Measurements from ENCODE around the gene KNCN. TPM values are rescaled to one million over a fixed set of nuclear protein-coding genes. Genes with fewer than 3 reads are reported as not detected.

The KNCN gene
- total RNA-seq, 2 experiments from 2014 or later: not detected

DNA sequence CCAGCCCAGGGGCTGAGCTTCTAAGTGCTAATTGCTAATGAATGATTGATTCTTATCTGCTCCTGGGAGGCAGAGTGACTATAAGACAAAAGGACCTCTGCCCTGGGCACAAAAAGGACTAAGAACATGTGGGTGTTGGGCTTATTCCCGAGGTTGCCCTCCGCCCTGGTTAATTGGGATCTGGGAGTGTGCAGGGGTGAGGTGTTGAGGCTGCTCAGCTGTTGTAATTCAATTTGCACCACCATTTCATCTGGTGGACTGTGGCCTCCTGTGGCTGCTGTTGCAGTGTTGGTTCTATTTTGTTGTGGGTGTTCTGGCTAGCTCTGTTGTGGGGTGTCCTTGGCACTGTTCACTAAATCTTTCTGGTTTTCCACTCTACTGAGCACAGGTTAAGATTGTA is 13.3 kb downstream of the KNCN start:
- Mint-ChIP-seq H3K4me3 (no peak overlapping the region), H3K27ac (no peak overlapping the region), H3K4me1 (peaks cover 3% of the 10 kb centered on the region), H3K36me3 (no peaks in the 10 kb centered on the region), H3K27me3 (peaks cover 26% of the 10 kb centered on the region), H3K9me3 (no peaks in the 10 kb centered on the region)
- DNase-seq: no peak

DNA sequence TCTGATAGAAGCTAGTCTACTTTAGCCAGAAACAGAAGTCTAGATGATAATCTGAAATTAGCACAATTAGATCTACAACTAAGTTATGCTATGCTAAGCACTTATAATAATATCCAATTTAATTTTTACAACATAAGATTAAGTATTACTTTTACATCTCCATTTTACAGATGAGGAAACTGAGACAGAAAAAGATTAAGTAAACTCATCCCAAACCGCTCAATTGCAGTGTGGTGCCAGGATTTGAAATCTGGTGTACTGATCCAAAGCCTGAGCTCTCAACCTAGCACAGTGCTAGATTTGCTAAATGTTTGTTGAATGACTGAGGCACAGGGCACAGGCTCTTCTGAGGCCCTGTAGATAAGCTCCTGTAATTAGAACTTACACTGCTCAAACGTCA is 13.8 kb downstream of the KNCN start:
- Mint-ChIP-seq H3K36me3 (no peaks in the 10 kb centered on the region), H3K4me1 (peaks cover 3% of the 10 kb centered on the region), H3K27ac (no peak overlapping the region), H3K4me3 (no peak overlapping the region), H3K9me3 (no peaks in the 10 kb centered on the region), H3K27me3 (peaks cover 21% of the 10 kb centered on the region)
- DNase-seq: no peak

DNA sequence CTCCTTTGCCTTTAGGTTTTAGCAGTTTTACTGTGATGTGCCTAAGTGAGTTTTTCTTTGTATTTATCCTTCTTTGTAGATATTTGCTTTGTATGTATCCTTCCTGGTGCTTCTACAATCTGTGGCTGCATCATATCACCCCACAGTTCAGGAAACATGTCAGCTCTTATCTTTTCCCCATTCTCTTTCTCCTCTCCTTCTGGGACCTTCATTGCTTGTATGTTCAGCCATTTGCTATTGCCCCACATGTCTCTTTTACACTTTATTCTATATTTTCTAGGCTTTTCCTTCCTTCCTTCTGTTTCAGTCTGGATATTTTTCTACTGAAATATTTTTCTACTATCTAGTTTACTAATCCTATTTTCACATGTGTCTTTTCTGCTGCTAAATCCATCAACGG is 14.9 kb downstream of the KNCN start:
- Mint-ChIP-seq H3K27me3 (peaks cover 17% of the 10 kb centered on the region), H3K4me1 (peaks cover 3% of the 10 kb centered on the region), H3K27ac (no peak overlapping the region), H3K36me3 (no peaks in the 10 kb centered on the region), H3K4me3 (no peak overlapping the region), H3K9me3 (no peaks in the 10 kb centered on the region)
- no peak for DNase-seq

DNA sequence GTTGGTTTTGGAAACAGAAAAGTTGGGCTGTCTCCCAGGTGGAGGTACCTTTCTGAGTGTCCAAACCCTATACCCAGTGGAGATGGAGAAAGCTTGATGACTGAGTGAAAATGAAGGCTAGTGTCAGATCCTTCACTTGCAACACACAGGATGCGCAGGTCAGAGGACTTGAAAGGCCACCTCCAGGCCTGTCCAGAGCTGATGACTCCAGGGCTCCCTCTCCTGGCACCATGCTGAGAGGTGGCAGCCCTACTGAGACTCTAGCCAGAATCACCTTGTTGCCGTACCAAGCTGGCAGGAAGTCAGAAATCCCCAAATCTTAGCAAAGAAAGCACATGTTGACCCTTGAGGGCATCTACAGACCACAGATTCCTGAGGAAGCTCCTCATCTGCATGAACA is 16.4 kb downstream of the KNCN start:
- Mint-ChIP-seq H3K4me3 (no peak overlapping the region), H3K36me3 (no peaks in the 10 kb centered on the region), H3K27me3 (peaks cover 17% of the 10 kb centered on the region), H3K27ac (no peak overlapping the region), H3K4me1 (peaks cover 3% of the 10 kb centered on the region), H3K9me3 (no peaks in the 10 kb centered on the region)
- DNase-seq: no peak

DNA sequence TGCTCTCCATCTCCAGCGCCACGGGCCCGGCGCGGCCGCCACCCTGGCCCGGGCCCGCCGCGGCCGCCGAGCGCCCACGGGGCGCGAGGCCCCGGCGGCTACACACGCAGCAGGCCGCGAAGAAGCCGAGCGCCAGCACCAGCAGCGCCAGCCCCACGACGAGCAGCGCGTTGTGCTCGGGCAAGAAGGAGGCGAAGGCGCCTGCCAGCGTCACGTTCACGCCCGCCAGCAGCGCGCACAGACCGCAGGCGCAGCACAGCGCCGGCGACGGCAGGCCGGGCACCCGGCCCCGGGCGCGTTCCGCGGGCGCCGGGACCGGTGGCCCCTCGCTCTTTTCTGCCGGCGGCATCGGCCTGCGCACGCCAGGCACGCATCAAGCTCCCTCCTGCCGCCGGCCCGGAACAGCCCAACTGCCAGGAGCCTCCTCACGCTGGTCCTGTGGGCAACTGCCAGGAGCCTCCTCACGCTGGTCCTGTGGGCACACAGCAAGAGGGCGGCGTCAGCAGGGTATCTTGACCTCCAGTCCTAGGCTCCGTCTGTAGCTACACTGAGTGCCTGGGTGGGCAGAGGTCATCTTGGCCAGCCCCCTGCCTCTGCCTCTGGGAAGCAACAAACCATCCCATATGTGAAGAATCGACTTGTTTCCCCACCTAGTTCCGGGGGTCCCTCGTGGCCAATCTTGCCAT is 18.1 kb downstream of the KNCN start:
- H3K36me3 Mint-ChIP-seq: no peaks in the 10 kb centered on the region
- peak overlapping the region; percentile 79 for H3K4me3 Mint-ChIP-seq
- H3K27me3 Mint-ChIP-seq: peaks cover 26% of the 10 kb centered on the region
- peak; percentile 62 for DNase-seq
- H3K9me3 Mint-ChIP-seq: no peaks in the 10 kb centered on the region
- H3K27ac Mint-ChIP-seq: no peak overlapping the region
- peaks cover 14% of the 10 kb centered on the region for H3K4me1 Mint-ChIP-seq

DNA sequence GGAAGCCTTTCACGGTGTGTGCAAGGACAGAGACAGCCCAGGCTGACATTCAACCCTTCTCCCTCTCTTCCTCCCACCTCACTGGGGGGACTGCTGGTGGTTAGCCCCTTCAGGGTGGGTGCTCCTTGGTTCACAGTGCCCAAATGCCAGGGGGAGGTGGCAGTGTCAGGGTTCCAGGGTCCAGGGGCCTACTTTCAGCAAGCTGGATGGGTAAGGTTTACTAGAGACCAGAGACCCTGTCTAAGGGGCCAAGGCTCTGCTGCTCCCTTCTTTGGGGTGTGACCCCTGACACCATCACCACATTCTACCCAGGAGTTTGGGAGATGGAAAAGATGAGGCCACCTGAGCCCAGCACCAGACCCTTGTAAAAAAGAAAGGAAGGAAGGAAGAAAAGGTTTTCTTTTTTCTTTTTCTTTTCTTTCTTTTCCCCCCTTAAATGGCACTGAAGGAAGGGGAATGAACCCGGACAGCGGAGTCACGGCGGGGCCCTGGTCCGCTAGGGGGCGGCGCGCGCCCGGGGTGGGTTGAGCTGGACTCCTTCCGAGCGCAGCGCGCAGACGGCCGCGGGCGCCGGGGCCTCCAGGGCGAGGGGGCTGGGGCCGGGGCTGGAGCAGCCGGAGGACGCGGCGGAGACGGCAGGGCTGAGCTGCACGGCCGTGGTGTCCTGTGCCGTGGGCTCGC is 18.8 kb downstream of the KNCN start:
- H3K27ac Mint-ChIP-seq: peak overlapping the region; percentile 8
- DNase-seq: peak; percentile 79
- H3K27me3 Mint-ChIP-seq: peaks cover 33% of the 10 kb centered on the region
- H3K4me1 Mint-ChIP-seq: peaks cover 15% of the 10 kb centered on the region
- no peak overlapping the region for H3K4me3 Mint-ChIP-seq
- no peaks in the 10 kb centered on the region for H3K36me3 Mint-ChIP-seq
- no peaks in the 10 kb centered on the region for H3K9me3 Mint-ChIP-seq

DNA sequence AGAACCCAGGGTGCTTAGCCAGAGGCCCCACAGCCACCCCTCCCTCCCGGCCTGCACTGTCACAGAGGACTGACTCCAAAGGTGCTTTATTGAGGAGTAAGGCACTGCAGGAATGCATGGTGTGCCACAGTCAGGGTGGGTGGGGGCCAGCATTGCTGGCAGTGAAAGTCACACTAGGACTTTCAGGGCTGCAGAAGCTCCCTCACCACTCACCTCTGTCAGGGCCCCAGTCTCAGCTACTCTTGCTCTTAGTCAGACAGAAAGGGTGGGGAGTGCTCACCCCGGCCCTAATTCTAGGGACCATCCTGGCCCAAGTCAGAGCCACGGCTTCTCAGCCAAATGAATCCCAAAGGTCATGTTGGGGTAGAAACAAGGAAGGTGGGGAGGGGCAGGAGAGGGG is 19.4 kb downstream of the KNCN start:
- H3K4me3 Mint-ChIP-seq: no peak overlapping the region
- DNase-seq: peak; percentile 22
- H3K9me3 Mint-ChIP-seq: no peaks in the 10 kb centered on the region
- peaks cover 32% of the 10 kb centered on the region for H3K27me3 Mint-ChIP-seq
- H3K27ac Mint-ChIP-seq: no peak overlapping the region
- no peaks in the 10 kb centered on the region for H3K36me3 Mint-ChIP-seq
- peaks cover 15% of the 10 kb centered on the region for H3K4me1 Mint-ChIP-seq

DNA sequence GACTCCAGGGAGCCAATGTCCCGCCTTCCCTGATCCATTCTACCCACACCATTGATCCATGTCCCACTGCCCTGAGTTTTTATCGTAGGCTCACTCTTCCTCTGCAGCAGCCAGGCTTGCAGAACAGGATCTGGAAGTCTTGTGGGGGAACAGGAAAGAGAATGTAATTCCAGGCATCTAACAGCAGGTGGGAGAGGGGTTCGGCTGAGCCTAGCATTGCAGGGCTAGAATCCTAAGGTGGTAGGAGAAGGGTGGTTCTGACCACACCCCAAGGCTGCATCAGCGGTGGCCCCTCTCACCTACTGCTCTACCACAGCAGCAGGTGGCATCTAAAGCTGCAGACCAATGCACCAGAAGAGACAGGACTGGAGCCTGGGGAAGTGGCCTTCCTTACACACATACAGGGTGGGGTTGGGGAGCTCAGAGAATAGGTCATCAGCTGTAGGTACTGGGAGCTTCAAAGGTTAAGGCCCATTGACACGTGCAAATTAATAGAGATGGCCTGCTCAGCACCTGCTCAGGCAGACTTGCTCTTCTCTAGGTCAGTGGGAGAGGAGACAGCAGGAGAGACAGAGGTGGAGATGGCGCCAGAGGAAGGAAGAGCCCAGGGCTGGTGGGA is 20.5 kb downstream of the KNCN start:
- H3K36me3 Mint-ChIP-seq: no peaks in the 10 kb centered on the region
- DNase-seq: no peak
- H3K4me3 Mint-ChIP-seq: no peak overlapping the region
- H3K27ac Mint-ChIP-seq: no peak overlapping the region
- no peaks in the 10 kb centered on the region for H3K9me3 Mint-ChIP-seq
- peaks cover 32% of the 10 kb centered on the region for H3K27me3 Mint-ChIP-seq
- peaks cover 15% of the 10 kb centered on the region for H3K4me1 Mint-ChIP-seq

DNA sequence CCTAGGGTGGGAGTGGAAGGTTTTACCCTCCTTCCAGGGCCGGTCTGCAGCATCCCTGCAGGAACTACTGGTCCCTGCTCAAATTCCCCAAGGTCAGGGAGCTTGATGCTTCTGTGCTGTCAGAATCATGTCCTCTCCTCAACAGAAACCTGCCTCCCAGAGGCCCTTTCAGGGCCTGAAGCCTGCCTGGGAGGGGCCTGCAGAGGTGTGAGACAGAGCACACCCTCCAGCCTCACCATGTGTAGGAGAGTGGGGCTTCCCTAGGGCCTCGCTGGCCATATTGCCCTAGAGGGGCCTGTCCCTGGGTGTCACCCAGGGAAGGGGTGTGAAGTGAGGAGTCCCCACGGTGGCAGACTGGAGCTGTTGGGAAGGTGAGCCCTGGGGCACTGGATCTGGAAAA is 21.1 kb downstream of the KNCN start:
- Mint-ChIP-seq H3K36me3 (no peaks in the 10 kb centered on the region), H3K4me3 (no peak overlapping the region), H3K4me1 (peaks cover 15% of the 10 kb centered on the region), H3K27ac (no peak overlapping the region), H3K9me3 (no peaks in the 10 kb centered on the region), H3K27me3 (peaks cover 37% of the 10 kb centered on the region)
- DNase-seq: no peak

DNA sequence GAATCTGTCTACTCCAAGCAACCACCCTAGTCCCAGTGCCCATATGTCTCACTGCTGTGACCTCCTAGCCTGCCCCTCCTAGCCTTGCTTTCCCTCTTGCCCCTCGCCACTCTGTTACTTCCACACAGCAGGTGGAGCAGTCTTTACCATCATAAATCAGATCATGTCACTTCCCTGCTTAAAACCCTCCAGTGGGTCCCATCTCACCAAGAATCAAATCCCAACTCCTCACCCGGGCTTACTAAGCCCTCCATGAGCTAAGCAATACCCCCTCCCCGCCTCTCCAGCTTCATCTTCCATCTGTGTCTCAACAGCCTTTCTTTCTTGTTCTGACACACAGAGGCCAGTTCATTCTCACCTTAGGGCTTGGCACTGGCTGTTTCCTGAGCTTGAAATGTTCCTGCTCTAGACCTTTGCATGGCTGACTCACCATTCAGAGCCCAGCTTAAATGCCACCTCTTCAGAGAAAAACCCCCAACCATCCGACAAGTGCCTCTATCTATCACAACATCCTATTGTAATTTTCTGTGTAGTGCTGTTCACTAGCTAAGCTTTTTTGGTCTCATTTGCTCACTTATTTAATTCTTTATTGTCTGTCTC is 22.3 kb downstream of the KNCN start:
- DNase-seq: peak; percentile 20
- Mint-ChIP-seq H3K27me3 (peaks cover 41% of the 10 kb centered on the region), H3K9me3 (no peaks in the 10 kb centered on the region), H3K36me3 (no peaks in the 10 kb centered on the region), H3K4me1 (peaks cover 15% of the 10 kb centered on the region), H3K4me3 (no peak overlapping the region), H3K27ac (no peak overlapping the region)

DNA sequence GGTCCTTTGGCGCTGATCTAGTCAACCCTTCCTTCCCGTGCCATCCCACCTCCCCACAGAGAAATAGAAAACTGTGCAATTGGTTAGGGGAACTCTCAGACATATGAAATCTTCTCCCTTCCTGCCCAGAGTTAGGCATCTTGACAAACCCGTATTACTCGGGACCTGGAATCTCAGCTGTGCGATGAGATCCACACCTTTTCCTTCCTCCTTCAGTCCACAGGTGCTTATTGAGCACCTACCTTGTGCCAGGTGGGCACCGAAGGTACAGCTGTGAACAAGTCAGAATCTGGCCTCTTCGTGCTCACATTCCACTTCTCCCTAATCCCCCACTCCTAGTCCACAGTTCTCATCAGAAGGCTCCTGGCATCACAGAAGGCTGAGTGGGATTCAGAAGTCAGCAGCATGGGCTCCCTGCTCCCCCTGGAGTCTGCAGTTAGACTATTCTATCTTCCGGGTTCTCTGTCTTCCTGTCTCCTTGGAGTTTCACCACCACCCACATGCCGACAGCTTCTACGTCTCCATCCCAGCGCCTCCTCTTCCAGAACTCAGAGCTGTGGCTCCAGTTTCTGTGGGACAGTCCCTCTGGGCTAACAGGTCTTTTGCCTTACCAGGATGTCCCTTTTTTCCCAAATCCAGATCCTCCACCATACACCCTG is 23.0 kb downstream of the KNCN start:
- no peak overlapping the region for H3K4me3 Mint-ChIP-seq
- peaks cover 37% of the 10 kb centered on the region for H3K27me3 Mint-ChIP-seq
- DNase-seq: no peak
- no peaks in the 10 kb centered on the region for H3K9me3 Mint-ChIP-seq
- H3K36me3 Mint-ChIP-seq: no peaks in the 10 kb centered on the region
- H3K4me1 Mint-ChIP-seq: peaks cover 12% of the 10 kb centered on the region
- no peak overlapping the region for H3K27ac Mint-ChIP-seq

DNA sequence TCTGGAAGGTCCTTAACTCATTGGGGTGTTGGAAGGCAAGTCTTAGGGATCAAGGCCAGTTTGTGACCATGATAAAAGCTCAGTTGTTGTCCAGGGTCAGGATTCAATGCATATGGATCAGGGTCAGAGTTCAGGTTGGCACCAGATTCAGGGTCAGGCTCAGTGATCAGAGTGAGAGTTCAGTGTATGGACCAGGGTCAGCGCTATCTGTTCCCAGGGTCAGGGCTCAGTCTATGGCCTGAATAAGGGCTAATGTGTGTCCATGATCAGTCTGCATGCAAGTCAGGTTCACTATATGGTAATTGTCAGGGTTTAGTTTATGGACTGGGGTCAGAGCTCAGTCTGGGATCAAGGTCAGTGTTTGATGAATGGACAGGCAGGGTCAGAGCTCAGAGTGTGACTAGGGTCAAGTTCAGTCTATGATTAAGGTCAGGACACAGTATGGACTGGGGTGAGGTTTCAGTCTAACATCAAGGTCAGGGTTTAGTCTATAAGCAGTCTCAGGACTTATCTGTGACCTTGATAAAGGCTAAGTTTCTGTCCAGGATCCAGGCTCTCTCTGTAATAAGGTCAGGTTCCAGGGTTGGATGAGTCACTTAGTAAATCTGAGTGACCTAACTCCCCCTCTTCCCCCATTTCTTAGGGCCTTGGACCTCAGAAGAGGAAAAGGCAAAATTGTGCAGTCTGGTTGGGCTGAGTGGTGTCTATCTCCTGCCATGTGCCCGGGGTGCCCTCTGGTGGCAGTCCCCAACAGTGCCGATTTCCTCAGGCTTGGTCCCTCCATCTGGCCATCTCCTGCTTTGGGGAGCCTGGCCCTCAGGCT is 23.8 kb downstream of the KNCN start:
- Mint-ChIP-seq H3K27ac (no peak overlapping the region), H3K36me3 (no peaks in the 10 kb centered on the region), H3K4me1 (peaks cover 13% of the 10 kb centered on the region), H3K9me3 (no peaks in the 10 kb centered on the region), H3K27me3 (peaks cover 37% of the 10 kb centered on the region), H3K4me3 (no peak overlapping the region)
- peak; percentile 74 for DNase-seq

DNA sequence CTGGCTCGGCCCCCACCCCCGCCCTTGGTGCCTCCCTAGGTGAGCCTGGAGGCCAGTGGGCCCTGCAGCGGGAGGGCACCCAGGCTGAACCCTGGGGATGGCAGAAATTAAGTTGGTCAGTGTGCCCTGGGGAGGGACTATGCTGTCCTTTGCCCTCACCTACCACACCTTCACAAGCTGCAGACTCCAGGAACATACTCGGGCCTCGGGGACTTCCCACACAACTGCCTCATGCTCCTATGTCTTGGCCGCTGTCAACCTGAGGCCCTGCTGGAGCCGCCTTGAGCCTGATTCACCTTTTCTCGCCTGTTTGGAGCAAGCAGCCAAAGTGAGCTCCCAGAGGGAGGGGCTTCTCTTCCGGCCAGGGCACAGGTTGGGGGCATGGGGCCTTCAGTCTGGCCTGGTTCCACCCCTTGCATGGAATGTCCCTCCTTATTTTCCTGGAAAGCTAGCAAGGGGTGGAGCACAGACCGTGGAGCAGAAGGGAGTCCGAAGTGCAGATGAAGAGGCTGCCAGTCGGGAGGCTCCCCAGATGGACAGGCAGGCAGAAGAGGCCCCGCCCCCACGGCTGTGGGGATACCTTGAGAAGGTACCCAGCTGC is 24.7 kb downstream of the KNCN start:
- Mint-ChIP-seq H3K27me3 (peaks cover 37% of the 10 kb centered on the region), H3K4me1 (peaks cover 20% of the 10 kb centered on the region), H3K9me3 (no peaks in the 10 kb centered on the region), H3K4me3 (no peak overlapping the region), H3K27ac (no peak overlapping the region), H3K36me3 (no peaks in the 10 kb centered on the region)
- no peak for DNase-seq

DNA sequence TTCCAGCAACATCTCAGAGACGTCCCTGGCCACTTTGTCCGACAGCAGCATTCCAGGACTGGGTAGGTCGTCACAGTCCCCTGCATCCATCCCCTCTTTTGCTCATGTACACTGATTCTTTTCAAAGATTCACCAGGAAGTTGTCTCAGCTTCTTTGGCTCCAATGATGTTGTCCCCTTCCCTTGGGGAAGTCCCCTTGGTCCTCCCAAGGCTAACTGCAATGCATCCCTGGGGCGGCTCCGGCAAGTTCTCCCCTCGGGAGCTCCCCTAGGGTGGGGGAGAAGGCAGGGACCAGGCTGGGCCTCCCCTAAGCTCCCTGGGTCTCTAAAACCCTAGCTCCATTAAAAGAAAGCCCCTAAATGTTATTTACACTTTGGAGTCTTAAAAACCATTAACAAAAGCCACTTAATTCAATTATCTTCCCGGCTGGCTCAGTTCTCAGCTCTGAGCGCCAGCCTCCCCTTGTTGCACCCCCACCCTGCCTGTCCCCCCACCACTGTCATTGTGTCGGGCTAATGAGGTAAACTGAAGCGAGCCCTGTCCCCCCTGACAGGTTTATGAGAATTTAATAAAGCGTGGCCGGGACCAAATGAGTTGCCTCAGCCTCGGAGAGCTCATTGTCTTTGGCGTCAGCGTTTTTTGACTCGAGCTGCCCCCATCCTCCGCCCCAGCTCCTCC is 25.3 kb downstream of the KNCN start:
- Mint-ChIP-seq H3K4me3 (no peak overlapping the region), H3K36me3 (no peaks in the 10 kb centered on the region), H3K27ac (no peak overlapping the region), H3K4me1 (peaks cover 22% of the 10 kb centered on the region), H3K27me3 (peaks cover 37% of the 10 kb centered on the region), H3K9me3 (no peaks in the 10 kb centered on the region)
- DNase-seq: no peak

Measured in activated naive CD8-positive, alpha-beta T cell treated with anti-CD3 and anti-CD28 coated beads for 36 hours (primary cell).